Fibroblast of the conjunctiva (primary cell): ENCODE results near the gene TRIM44.
A peak's percentile ranks its signal among the peaks of the same experiment; 100 is the strongest.

Experiments used
- DNase-seq: peaks from one replicate; pipeline ENCODE4 v3.0.0-alpha.2; 2010; ENCODE audit warnings: low read depth

Gene TRIM44

GRCh38 chr11:35662649-35663407 lies at the start of gene TRIM44:
TRIM44 (plus strand) TSS chr11:35662775; CDS start chr11:35663112, 337 bp downstream.
- DNase-seq = peak; percentile 54

GRCh38 chr11:35614939-35615569 lies 47.5 kb upstream of the TRIM44 start:
- no peak for DNase-seq

- peak; percentile 60 for DNase-seq
These were observed 46.4 kb upstream of the TRIM44 start for GRCh38 chr11:35615921-35616900.

- DNase-seq = no peak
These were observed 45.3 kb upstream of the TRIM44 start for GRCh38 chr11:35617316-35617686.

GRCh38 chr11:35617687-35618496 lies 44.7 kb upstream of the TRIM44 start, which contains the start of gene FJX1:
FJX1 (plus strand) TSS chr11:35618460; CDS start chr11:35618637, 177 bp downstream.
- peak; percentile 75 for DNase-seq

GRCh38 chr11:35618497-35619115 lies 44.0 kb upstream of the TRIM44 start:
- DNase-seq = no peak

GRCh38 chr11:35619116-35619854 lies 43.3 kb upstream of the TRIM44 start:
- DNase-seq = peak; percentile 12

- no peak for DNase-seq
These were observed 42.5 kb upstream of the TRIM44 start for GRCh38 chr11:35619855-35620640.

- DNase-seq = no peak
These were observed 41.8 kb upstream of the TRIM44 start for GRCh38 chr11:35620795-35621194.

GRCh38 chr11:35621620-35622019 lies 41.0 kb upstream of the TRIM44 start:
- no peak for DNase-seq

- peak; percentile 24 for DNase-seq
These were observed 40.5 kb upstream of the TRIM44 start for GRCh38 chr11:35622070-35622469.

GRCh38 chr11:35623621-35624168 lies 38.9 kb upstream of the TRIM44 start:
- peak; percentile 63 for DNase-seq

GRCh38 chr11:35624316-35624715 lies 38.3 kb upstream of the TRIM44 start:
- no peak for DNase-seq

- DNase-seq = no peak
These were observed 37.8 kb upstream of the TRIM44 start for GRCh38 chr11:35624781-35625180.

GRCh38 chr11:35626501-35626900 lies 36.1 kb upstream of the TRIM44 start:
- DNase-seq = no peak

- no peak for DNase-seq
These were observed 33.1 kb upstream of the TRIM44 start for GRCh38 chr11:35629511-35629910.

- peak; percentile 94 for DNase-seq
These were observed 32.7 kb upstream of the TRIM44 start for GRCh38 chr11:35629914-35630313.

GRCh38 chr11:35631891-35632290 lies 30.7 kb upstream of the TRIM44 start:
- no peak for DNase-seq

- DNase-seq = no peak
These were observed 30.3 kb upstream of the TRIM44 start for GRCh38 chr11:35632301-35632700.
